Fibroblast of mammary gland (primary cell): ENCODE results near the gene TNF.

ENCODE experiments used
- DNase-seq: peaks from one replicate; pipeline ENCODE4 v3.0.0-alpha.2; 2010; ENCODE audit warnings: low read depth
- H3K4me3 ChIP-seq: 2 replicates; pipeline ENCODE4 v1.5.1; 2011; ENCODE audit warnings: low read depth, mild to moderate bottlenecking, low read length, moderate library complexity; ENCODE audit not compliant: control insufficient read depth
- TF ChIP-seq, protein P1 (sequence below): conservative IDR thresholded peaks from 2 replicates; pipeline ENCODE4 v1.5.1; 2011; ENCODE audit warnings: low read depth, low read length, inconsistent platforms; ENCODE audit not compliant: control insufficient read depth, insufficient read depth

TNF gene

GRCh38 chr6:31577579-31577966 is 2.2 kb downstream of the TNF start:
- no peak for DNase-seq
- TF ChIP-seq, protein P1, sequence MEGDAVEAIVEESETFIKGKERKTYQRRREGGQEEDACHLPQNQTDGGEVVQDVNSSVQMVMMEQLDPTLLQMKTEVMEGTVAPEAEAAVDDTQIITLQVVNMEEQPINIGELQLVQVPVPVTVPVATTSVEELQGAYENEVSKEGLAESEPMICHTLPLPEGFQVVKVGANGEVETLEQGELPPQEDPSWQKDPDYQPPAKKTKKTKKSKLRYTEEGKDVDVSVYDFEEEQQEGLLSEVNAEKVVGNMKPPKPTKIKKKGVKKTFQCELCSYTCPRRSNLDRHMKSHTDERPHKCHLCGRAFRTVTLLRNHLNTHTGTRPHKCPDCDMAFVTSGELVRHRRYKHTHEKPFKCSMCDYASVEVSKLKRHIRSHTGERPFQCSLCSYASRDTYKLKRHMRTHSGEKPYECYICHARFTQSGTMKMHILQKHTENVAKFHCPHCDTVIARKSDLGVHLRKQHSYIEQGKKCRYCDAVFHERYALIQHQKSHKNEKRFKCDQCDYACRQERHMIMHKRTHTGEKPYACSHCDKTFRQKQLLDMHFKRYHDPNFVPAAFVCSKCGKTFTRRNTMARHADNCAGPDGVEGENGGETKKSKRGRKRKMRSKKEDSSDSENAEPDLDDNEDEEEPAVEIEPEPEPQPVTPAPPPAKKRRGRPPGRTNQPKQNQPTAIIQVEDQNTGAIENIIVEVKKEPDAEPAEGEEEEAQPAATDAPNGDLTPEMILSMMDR, result no peak
- no peak overlapping the region for H3K4me3 ChIP-seq

GRCh38 chr6:31578184-31579118 is 3.1 kb downstream of the TNF start:
- H3K4me3 ChIP-seq, result no peak overlapping the region
- TF ChIP-seq, protein P1, result no peak
- DNase-seq, result no peak

DNA sequence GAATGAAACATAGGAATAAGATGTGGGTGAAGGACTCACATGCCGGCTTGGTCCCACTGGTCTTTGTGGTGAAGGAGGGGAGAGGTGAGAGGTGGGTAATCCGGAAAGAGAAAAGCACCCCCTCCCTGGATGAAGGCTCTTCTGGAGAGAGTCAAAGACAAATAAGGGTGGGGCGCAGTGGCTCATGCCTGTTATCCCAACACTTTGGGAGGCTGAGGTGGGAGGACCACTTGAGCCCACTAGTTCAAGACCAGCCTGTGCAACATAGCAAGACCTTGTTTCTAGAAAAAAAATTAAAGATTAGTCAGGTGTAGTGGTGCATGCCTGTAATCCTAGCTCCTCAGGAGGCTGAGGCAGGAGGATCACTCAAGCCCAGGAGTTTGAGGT is 3.7 kb downstream of the TNF start:
- no peak overlapping the region for H3K4me3 ChIP-seq

GRCh38 chr6:31579546-31580437 is 4.4 kb downstream of the TNF start:
- TF ChIP-seq, protein P1, result no peak
- H3K4me3 ChIP-seq, result no peak overlapping the region
- DNase-seq, result no peak

More for the DNA sequence above, 3.7 kb downstream of the TNF start:
- TF ChIP-seq, protein P1, result no peak
- DNase-seq, result no peak

- TF ChIP-seq, protein P1, result no peak
- peak overlapping the region; percentile 83 for H3K4me3 ChIP-seq
- no peak for DNase-seq
These were observed 5.0 kb downstream of the TNF start for GRCh38 chr6:31580438-31580740.

- TF ChIP-seq, protein P1, result peak; percentile 49
- peak overlapping the region; percentile 83 for H3K4me3 ChIP-seq
- DNase-seq, result peak; percentile 66
These were observed 5.6 kb downstream of the TNF start for GRCh38 chr6:31580807-31581433.
